OCI-LY7 (cell line): ENCODE measurements around the gene ULK1.

Source experiments
- CTCF ChIP-seq: fragments of 200-600 bp; sonication (generic); conservative IDR thresholded peaks from 2 replicates; pipeline ENCODE4 v1.5.1; 2014; ENCODE audit warnings: mild to moderate bottlenecking, antibody characterized with exemption, low read length, moderate library complexity, mixed read lengths
- EZH2phosphoT487 ChIP-seq: fragments of 200-600 bp; sonication (generic); IDR thresholded peaks from 2 replicates; pipeline ENCODE4 v1.6.1; 2018; ENCODE audit warnings: low read depth, borderline replicate concordance, mild to moderate bottlenecking, mixed run types, antibody characterized with exemption, low read length, moderate library complexity, mixed read lengths

GRCh38 chr12:131885543-131886057 is 8.8 kb upstream of the ULK1 start:
- TF ChIP-seq EZH2phosphoT487 (no peak), CTCF (no peak)
